PFSK-1 (cell line): Measurements from ENCODE around the gene SERP2.

Experiments used
- FOXP2 ChIP-seq: optimal IDR thresholded peaks from 2 replicates; pipeline ENCODE3; 2011; ENCODE audit warnings: borderline replicate concordance, control low read depth, inconsistent platforms; ENCODE audit not compliant: insufficient read depth; ENCODE audit errors: extremely low read length, extremely low read depth
- POLR2AphosphoS5 ChIP-seq: IDR thresholded peaks from 2 replicates; pipeline ENCODE4 v1.6.1; 2012; ENCODE audit warnings: low read depth, mild to moderate bottlenecking, control low read depth, low read length, moderate library complexity
- SIN3A ChIP-seq: IDR thresholded peaks from 2 replicates; pipeline ENCODE4 v1.6.1; 2012; ENCODE audit warnings: mild to moderate bottlenecking, low read length, moderate library complexity, borderline replicate concordance; ENCODE audit not compliant: insufficient read depth
- TAF1 ChIP-seq: IDR thresholded peaks from 2 replicates; pipeline ENCODE4 v1.6.1; 2012; ENCODE audit warnings: low read length, control low read depth, borderline replicate concordance; ENCODE audit not compliant: insufficient read depth
- TF ChIP-seq, protein P1 (sequence below), 2 experiments: IDR thresholded peaks; 2 replicates each; pipeline versions ENCODE4 v1.6.1 to v1.8.0; 2011 to 2012; ENCODE audit warnings: low read depth in 2 of 2, low read length in 2 of 2, control low read depth in 1 of 2, inconsistent platforms in 1 of 2, mild to moderate bottlenecking in 1 of 2, moderate library complexity in 1 of 2; ENCODE audit not compliant: insufficient read depth in 1 of 2

Gene SERP2

DNA sequence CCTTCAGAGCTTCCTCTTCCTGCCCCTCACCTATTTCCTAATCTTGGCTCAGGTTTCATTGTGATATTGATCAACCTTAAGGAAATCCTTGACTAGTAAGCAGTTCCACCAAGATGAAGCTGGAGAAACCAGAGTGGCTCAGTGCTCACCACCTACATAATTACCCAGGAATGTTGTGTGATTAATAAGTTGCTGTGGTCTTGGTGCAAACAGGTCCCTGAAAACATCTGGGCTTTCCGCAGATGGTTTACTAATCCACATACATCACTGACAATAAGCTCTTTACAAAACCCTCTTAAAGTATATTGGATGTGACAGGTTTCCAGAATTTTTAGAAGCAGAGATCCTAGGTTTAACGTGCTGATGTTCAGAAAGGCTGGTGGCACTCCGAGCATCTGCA lies 8.6 kb upstream of the SERP2 start:
- TF ChIP-seq FOXP2, result no peak
- TF ChIP-seq TAF1, result no peak
- TF ChIP-seq POLR2AphosphoS5, result no peak
- TF ChIP-seq SIN3A, result no peak
- TF ChIP-seq, protein P1, sequence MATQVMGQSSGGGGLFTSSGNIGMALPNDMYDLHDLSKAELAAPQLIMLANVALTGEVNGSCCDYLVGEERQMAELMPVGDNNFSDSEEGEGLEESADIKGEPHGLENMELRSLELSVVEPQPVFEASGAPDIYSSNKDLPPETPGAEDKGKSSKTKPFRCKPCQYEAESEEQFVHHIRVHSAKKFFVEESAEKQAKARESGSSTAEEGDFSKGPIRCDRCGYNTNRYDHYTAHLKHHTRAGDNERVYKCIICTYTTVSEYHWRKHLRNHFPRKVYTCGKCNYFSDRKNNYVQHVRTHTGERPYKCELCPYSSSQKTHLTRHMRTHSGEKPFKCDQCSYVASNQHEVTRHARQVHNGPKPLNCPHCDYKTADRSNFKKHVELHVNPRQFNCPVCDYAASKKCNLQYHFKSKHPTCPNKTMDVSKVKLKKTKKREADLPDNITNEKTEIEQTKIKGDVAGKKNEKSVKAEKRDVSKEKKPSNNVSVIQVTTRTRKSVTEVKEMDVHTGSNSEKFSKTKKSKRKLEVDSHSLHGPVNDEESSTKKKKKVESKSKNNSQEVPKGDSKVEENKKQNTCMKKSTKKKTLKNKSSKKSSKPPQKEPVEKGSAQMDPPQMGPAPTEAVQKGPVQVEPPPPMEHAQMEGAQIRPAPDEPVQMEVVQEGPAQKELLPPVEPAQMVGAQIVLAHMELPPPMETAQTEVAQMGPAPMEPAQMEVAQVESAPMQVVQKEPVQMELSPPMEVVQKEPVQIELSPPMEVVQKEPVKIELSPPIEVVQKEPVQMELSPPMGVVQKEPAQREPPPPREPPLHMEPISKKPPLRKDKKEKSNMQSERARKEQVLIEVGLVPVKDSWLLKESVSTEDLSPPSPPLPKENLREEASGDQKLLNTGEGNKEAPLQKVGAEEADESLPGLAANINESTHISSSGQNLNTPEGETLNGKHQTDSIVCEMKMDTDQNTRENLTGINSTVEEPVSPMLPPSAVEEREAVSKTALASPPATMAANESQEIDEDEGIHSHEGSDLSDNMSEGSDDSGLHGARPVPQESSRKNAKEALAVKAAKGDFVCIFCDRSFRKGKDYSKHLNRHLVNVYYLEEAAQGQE (IDR thresholded peaks at IDR 0.05; ENCODE audit: insufficient read depth in 1 of 2, low read depth in 2 of 2, low read length in 2 of 2), result no peak

- TF ChIP-seq TAF1 (no peak), FOXP2 (no peak), POLR2AphosphoS5 (no peak), SIN3A (no peak)
- TF ChIP-seq, protein P1 (IDR thresholded peaks at IDR 0.05; ENCODE audit: insufficient read depth in 1 of 2, low read depth in 2 of 2, low read length in 2 of 2), result no peak
Measured at GRCh38 chr13:44365899-44366298, 7.7 kb upstream of the SERP2 start.

GRCh38 chr13:44368062-44368591 lies 5.5 kb upstream of the SERP2 start:
- TF ChIP-seq SIN3A, result no peak
- TF ChIP-seq TAF1, result no peak
- no peak for TF ChIP-seq POLR2AphosphoS5
- TF ChIP-seq, protein P1 (IDR thresholded peaks at IDR 0.05; ENCODE audit: insufficient read depth in 1 of 2, low read depth in 2 of 2, low read length in 2 of 2), result no peak
- no peak for TF ChIP-seq FOXP2

GRCh38 chr13:44368599-44369368 lies 4.8 kb upstream of the SERP2 start:
- TF ChIP-seq, protein P1 (IDR thresholded peaks at IDR 0.05; ENCODE audit: insufficient read depth in 1 of 2, low read depth in 2 of 2, low read length in 2 of 2), result no peak
